Fibroblast of skin of right biceps (primary cell): ENCODE data around the gene C11orf58.

ENCODE experiments used
- DNase-seq: peaks from one replicate; pipeline ENCODE4 v3.0.0-alpha.2; 2013

Gene C11orf58

GRCh38 chr11:16738193-16738946, at the start of gene C11orf58:
TSS of gene C11orf58 (plus strand) at chr11:16738647. CDS start at chr11:16738779, 132 bp downstream.
- peak; percentile 97 for DNase-seq

GRCh38 chr11:16690086-16690485, 48.4 kb upstream of the C11orf58 start:
- no peak for DNase-seq

DNA sequence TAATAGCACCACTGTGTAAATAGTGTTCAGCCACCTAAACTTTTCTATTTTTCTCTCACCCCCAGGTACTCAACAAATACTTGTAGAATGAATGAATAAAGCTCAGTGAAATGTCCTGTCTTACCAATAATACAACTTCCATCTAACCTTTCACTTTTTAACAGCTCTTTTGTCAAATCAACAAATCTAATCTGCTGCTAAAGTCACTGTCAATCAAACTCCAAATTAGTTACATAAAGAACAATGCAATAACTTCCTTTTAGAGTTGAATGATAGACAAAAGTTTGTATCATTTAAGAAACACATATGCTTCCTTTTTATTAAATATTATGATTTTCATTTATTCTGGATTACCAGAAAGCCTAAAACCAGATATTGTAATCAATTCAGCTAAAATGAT, 34.7 kb upstream of the C11orf58 start:
- no peak for DNase-seq

- DNase-seq, result no peak
Observed at GRCh38 chr11:16713594-16713993, 24.9 kb upstream of the C11orf58 start.

- DNase-seq, result no peak
Observed at GRCh38 chr11:16722581-16723344, 15.7 kb upstream of the C11orf58 start.

DNA sequence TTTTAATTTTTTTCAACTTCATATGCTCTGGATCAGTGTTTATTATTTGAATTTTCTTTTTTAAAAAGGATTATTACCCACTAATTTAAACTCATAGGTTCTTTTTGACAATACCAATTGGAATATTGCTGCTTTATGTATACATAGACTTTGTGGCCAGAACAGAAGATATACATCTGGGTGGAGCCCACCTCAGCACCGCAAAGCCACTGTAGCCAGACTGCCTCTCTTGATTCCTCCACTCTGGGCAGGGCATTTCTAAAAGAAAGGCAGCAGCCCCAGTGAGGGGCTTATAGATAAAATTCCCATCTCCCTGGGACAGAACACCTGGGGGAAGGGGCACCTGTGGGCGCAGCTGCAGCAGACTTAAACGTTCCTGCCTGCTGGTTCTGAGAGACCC, 10.6 kb upstream of the C11orf58 start:
- no peak for DNase-seq

DNA sequence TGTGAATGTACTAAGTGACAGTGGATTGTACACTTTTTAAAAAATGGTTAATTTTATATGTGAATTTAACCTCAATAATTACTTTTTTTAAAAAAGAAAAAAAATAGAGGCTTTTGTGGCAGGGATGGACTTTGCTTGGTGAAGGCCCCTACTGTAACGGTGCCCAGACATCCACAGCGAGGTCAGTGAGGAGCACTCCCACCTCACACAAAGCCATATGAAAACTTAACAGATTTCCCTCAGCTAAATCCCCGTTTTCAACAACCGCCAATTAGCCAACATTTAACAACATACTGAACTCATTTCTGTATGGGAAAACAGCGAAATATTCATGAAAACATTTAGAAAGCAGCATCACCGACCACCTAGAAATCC, 642 bp upstream of the C11orf58 start:
- DNase-seq, result peak; percentile 24

- DNase-seq, result no peak
Observed at GRCh38 chr11:16738947-16739815, 734 bp downstream of the C11orf58 start.

- no peak for DNase-seq
Observed at GRCh38 chr11:16741473-16741872, 3.0 kb downstream of the C11orf58 start.

DNA sequence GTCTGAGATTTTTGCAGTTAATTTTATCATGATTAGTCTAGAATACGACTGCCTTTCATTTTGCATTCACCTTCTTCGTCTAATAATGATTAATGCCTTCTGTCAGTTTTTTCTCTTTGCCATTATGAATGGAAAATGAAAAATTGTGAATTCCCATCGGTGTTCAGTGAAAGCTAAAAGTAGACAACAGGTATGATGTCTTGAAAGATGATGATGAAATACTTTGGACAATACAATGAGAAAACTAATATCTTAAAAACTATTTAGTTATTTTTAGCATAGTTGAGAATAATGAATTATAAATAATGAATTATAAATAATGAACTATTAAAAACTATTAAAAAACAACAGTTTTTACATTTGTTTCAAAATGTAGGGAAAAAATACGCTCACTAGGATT, 5.0 kb downstream of the C11orf58 start:
- no peak for DNase-seq

- DNase-seq, result no peak
Observed at GRCh38 chr11:16744128-16744725, 5.8 kb downstream of the C11orf58 start.

- DNase-seq, result no peak
Observed at GRCh38 chr11:16745950-16746605, 7.6 kb downstream of the C11orf58 start.

GRCh38 chr11:16749092-16749491, 10.6 kb downstream of the C11orf58 start:
- no peak for DNase-seq

- no peak for DNase-seq
Observed at GRCh38 chr11:16749666-16750065, 11.2 kb downstream of the C11orf58 start.

GRCh38 chr11:16750417-16750816, 12.0 kb downstream of the C11orf58 start:
- DNase-seq, result no peak

- DNase-seq, result no peak
Observed at GRCh38 chr11:16758382-16759024, 20.1 kb downstream of the C11orf58 start.

DNA sequence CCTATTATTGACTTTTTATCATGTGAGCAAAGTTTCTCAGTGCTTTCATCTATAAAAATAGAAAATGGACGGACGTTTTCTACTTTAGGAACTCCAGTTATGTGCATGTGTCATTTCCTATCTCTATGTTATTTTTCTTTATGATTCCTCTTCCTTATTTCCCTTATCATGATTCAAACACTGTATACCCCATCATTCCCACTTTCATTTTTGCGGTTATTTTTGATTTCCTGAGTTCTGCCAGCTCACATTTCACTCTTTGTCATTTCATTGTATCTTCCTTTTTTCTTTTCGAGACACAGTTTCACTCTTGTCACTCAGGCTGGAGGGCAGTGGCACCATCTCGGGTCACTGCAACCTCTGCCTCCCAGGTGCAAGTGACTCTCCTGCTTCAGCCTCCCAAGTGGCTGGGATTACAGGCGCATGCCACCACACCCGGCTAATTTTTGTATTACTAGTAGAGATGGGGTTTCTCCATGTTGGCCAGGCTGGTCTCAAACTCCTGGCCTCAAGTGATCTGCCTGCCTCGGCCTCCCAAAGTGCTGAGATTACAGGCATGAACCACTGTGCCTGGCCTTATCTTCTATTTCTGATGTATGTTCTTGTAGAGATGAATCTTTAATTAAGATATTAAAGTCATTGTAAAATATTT, 21.5 kb downstream of the C11orf58 start:
- peak; percentile 52 for DNase-seq

DNA sequence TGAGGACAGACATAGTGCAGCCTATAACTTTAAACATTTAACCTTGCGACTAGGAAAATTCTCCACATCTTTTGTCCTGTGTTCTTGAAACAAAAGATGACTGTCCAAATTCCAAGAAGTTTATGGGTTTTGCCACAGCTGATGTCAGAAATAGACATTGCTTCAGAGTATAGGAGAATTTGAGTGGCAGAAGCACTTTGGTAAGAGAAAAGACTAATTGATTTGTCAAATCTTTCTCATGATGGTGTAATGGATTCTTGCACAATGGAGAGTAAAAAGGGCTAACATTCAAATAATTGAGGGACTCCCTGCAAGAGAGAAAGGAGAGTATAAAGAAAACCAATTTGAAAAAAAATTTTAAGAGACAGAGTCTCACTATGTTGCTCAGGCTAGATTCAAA, 25.3 kb downstream of the C11orf58 start:
- DNase-seq, result no peak

- no peak for DNase-seq
Observed at GRCh38 chr11:16764888-16765287, 26.4 kb downstream of the C11orf58 start.

- DNase-seq, result no peak
Observed at GRCh38 chr11:16767137-16767536, 28.7 kb downstream of the C11orf58 start.

DNA sequence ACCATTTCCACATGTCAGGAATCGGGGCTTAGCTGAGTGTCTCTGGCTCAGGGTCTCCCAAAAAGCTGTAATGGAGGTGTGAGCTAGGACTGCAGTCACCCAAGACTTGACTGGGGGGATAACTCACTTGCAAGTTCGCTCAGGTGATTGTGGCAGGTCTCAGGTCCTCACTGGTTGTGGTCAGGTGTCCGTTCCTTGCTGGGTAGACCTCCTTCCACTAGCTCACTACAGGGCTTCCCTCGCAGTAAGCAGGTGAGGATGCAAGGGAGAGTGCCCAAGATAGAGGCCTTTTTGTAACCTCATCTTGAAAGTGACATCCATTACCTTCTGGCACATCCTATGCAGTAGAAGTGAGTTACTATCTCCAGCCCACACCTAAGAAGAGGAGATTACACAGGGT, 29.5 kb downstream of the C11orf58 start:
- DNase-seq, result no peak
